NCI-H774 (cell line): Measurements from ENCODE around the gene CAMK2B.

ENCODE experiments used
- DNase-seq: peaks from one replicate; lab custom pipeline; 2025; lab: John Stamatoyannopoulos, UW

The CAMK2B gene

DNA sequence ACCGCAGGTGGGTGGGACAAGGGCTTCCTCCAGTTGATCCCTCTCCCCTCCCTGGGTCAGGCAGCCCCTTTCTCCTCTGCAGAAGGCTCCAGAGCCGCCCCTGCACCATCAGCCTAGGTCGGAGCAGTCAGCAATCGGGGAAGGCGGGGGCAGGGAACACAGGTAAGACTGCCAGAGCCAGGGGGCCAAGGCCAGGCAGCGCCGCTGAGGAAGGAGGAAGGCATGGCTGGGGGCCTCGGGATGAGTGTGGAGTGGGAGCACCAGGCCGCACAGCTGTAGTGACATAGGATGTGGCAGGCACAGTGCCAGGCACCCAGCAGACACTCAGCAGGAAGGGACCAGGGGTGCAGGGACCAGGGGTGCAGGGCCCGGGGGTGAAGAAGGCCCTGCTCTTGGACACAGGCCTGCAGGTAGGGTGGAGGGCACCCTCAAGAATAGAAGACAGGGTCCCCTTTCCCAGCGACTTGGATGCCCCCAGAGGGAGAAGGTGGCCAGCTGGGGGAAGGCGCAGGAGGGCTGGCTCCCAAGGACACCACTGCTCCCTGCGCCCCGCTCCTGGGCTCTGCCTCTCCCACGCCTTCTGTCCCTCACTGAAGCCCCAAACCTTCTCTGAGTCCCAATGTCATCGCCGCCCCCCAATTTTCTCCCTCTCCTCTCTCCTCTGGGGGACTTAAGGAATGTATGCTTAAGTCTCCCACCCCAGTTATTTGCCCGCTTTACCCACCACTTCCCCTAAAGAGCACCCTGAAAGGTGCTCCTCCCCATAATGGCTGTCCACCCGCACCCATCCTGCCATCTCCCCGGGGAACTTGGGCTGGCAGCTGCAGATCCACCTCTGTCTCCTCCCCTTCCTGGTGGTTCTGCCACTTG lies 38.5 kb downstream of the CAMK2B start:
- DNase-seq = no peak

- no peak for DNase-seq
Observed at GRCh38 chr7:44286182-44286617, 39.2 kb downstream of the CAMK2B start.

GRCh38 chr7:44285561-44285960 lies 39.8 kb downstream of the CAMK2B start:
- no peak for DNase-seq

- no peak for DNase-seq
Observed at GRCh38 chr7:44284881-44285541, 40.4 kb downstream of the CAMK2B start.

DNA sequence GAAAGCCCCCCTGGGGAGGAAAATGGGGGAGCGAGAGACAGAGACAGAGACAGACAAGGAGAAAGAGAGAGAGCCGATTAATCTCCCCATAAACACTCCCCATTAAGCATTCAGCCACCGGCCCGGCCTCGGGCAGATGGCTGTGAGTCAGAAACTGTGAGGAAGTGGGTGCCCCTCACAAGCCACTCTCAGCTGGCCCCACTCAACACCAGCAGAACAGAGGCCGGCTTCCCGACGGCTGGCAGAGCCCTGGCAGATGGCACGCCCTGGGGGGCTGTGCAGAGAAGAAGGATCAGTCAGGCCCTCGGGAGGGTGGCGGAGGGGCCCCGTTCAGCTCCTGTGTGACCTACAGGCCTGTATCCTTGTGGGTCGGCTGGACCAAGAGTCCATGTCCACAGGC lies 41.2 kb downstream of the CAMK2B start:
- no peak for DNase-seq

GRCh38 chr7:44283381-44284211 lies 41.8 kb downstream of the CAMK2B start:
- no peak for DNase-seq

DNA sequence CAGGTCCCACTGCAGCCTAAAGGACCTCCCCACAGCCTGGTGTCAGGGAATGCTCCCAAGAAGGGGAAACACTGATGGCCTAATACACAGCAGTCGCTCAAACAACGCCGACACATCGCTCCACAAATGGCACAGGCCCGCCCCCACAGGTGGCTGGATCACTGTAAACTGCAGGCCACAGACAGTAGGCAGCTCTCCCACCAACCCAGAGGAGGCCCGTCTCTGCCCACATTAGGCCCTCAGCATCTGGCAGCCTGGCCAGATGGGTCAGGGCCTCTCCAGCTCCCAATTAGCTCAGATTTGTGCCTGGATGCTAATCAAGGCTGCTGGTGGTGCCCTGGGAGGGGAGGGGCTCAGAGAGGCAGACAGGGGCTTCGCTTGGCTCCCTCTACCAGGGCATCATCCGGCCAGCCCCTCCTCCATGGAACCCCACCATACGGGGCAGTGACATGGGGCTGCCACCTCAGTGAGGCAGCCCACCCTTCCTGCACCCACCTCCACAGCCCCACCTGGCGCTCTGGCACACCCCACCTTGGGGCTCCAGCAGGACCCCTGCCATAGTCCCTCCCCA lies 42.7 kb downstream of the CAMK2B start:
- DNase-seq = no peak

GRCh38 chr7:44281811-44282600 lies 43.4 kb downstream of the CAMK2B start:
- DNase-seq = no peak

GRCh38 chr7:44280993-44281721 lies 44.2 kb downstream of the CAMK2B start:
- no peak for DNase-seq

DNA sequence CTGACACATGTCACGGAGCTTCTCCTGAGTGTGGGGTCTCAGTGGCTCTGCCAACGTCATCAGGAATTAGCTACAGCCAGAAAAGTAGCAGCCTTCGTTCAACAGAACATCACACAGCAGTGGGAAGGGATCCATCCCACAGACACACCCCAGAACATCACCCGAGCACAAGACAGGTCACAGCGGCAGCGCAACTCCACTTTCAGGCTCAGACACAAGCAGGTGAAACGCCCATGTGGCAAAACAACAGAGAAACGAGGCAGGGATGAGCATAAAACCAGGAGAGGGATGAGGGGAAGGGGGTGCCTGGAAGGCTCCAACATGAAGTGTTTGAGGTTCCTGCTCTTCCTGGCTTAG lies 44.8 kb downstream of the CAMK2B start:
- DNase-seq = no peak

DNA sequence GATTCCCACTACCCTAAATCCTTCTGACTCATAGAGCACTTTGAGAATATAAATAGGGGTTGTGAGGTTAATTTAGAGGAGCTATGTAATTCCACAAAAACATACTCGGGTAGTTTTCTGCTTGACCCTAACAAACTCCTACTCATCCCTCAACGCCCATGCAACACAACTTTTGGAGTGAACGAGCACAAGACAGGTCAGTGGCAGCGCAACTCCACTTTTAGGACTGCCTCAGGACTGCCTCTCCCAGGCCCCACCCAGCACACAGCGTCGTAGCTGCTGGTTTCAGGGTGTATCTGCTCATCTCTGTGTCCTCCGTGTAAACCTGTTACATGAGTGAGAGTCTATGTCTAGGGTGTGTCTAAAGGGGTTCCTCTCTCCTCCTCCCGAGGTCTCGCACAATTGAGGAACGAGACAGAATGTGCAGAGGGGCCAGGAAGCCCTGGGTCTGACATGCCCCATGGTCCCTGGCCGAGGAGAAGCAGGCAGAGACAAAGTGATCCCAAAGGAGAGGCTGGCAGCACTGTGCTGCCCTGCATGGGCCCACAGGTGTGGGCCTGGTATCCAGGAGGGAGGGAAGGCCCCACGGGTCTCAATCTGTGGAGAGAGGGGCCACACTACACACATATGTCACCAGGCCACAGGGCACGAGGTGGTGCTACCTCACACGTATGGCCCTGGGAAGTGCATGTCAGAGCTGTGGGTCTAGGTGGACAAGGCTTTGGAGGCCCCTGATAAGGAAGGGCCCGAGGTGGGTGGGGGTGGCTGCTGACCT lies 45.5 kb downstream of the CAMK2B start:
- DNase-seq = no peak

DNA sequence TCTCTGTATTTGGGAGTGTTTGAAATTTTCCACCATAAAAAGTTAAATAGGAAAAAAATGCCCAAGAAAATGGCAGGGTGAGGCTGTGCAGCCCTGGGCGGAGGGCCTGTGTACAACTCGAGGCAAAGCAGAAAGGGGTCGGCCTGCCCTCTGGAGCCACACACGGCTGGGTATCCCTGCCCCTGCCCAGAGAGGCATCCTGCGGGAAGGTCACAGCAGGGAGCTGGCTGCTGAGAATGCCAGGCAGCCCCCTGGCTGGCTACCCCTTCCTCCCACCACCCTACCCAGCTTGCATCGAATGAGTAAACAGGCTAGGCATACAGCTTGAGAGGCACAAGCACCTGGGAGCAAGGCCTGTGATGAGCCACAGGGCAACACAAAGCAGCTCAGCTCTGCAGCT lies 46.1 kb downstream of the CAMK2B start:
- DNase-seq = no peak

DNA sequence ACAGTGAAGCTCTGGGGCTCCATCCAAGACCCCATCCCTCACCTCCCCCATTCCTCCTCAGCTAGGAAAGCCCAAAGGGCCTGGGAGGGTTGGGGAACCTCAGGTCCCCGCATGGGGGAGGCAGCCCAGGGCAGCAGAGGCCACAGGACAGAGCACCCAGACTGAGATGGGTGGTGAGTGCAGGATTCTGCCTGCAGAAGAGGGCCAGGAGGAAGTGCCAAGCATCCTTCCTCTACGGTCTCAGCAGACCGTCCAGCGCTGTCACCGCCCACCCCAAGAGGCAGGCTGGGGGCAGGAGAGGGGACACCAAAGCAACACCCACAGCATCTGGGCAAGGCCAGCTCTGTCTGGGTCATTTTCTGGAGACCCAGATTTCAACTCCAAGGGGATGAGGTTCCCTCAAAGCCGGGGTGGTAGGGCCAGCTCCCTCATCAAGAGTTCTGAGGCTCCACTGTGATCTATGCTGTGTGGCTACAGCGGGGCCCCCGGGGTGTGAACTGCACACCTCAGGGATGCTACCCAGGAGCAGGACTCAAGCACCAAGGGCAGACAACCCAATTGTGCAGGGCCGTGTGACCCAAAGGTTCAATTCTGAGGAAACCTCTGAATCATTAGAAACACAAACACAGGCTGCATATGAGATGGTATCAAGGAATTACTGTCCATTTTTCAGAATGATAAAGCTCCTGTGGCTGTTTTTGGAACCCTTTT lies 46.8 kb downstream of the CAMK2B start:
- no peak for DNase-seq

- DNase-seq = no peak
Observed at GRCh38 chr7:44277851-44278250, 47.5 kb downstream of the CAMK2B start.

- no peak for DNase-seq
Observed at GRCh38 chr7:44277391-44277790, 48.0 kb downstream of the CAMK2B start.

- DNase-seq = no peak
Observed at GRCh38 chr7:44276571-44277221, 48.7 kb downstream of the CAMK2B start.

DNA sequence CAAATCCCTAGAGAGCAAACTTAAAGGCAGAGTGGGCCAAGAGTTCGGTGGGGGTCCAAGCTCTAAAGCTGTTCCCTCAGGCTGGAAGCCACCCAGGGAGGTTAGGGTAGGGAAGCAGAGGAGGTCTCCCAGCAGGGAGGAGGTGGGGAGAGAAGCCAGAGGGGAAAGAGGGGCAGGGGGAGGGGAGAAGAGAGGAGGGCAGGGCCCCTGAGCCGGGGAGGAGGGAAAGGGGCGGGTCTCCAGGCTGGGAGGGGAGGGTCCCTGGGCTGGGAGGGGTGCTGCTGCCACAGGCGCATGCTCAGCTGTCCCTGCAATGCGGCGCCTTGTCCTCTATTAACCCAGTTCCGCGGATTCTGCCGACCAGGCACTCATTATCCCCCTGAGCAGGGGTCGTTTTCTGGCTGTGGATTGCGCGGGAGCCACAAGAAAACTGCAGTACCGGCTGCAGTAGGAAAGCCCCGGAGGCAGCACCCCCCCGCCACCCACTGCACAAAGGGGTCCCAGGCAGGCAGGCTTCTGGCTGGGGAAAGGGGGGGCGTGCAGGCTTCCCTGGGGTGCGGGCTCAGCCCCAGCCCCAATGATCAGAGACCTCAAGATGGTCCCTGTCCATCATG lies 49.3 kb downstream of the CAMK2B start:
- DNase-seq = no peak

DNA sequence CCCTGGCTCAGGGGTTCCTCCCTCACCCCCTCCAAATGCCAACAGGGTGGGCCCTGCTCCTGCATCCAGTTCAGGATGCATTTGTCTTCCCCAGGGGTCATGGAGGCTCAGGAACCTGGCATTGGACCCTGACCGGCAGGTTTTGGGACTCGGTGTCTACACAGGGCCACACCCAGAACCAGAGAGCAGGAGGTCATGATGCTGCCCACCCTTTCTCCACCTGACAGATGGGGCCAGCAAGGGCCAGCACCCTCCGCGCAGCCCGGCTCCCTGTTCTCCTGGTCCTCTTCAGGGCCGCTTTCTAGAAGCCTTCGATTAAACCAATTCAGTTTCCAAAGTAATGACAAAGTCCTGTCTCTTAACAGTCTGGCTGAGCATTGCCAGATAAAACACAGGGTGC lies 50.2 kb downstream of the CAMK2B start:
- DNase-seq = no peak

- DNase-seq = no peak
Observed at GRCh38 chr7:44274623-44274975, 50.8 kb downstream of the CAMK2B start.
